Hematopoietic multipotent progenitor cell (in vitro differentiated cells): ENCODE data around the gene MAPKAPK2. TPM values are rescaled to one million over a fixed set of nuclear protein-coding genes. Genes with fewer than 3 reads are reported as not detected.

ENCODE experiments used
- DNase-seq, 3 donors: peaks; one replicate each; pipeline ENCODE4 v3.0.0-alpha.2; 2011 to 2015; ENCODE audit warnings: low read depth in 2 of 3, low spot score in 2 of 3
- total RNA-seq: library from RNA; depleted of rRNA; stranded (reverse); fragments of >200 nt; gene quantifications from one replicate; pipeline ENCODE4 v1.2.3, GENCODE V29; 2012

MAPKAPK2 gene
- total RNA-seq, 1 donor: 56.3 TPM

- DNase-seq: no peak
These were observed 32.4 kb downstream of the MAPKAPK2 start for GRCh38 chr1:206716870-206717673.

GRCh38 chr1:206717674-206717989, 32.9 kb downstream of the MAPKAPK2 start:
- DNase-seq: no peak

GRCh38 chr1:206719169-206719839, 34.6 kb downstream of the MAPKAPK2 start:
- no peak for DNase-seq

GRCh38 chr1:206721454-206721853, 36.7 kb downstream of the MAPKAPK2 start:
- no peak for DNase-seq

GRCh38 chr1:206722751-206723461, 38.2 kb downstream of the MAPKAPK2 start:
- DNase-seq: no peak

GRCh38 chr1:206723462-206723804, 38.7 kb downstream of the MAPKAPK2 start:
- no peak for DNase-seq

GRCh38 chr1:206723805-206724472, 39.2 kb downstream of the MAPKAPK2 start:
- peak in 1 of 3 donors; percentile 24 for DNase-seq

- DNase-seq: peak in 2 of 3 donors; percentile 54 to 73
These were observed 40.6 kb downstream of the MAPKAPK2 start for GRCh38 chr1:206725109-206725963.

- DNase-seq: peak in 2 of 3 donors; percentile 67 to 86
These were observed 43.4 kb downstream of the MAPKAPK2 start for GRCh38 chr1:206727981-206728696.

- no peak for DNase-seq
These were observed 43.9 kb downstream of the MAPKAPK2 start for GRCh38 chr1:206728697-206728987.

GRCh38 chr1:206729050-206729449, 44.3 kb downstream of the MAPKAPK2 start:
- no peak for DNase-seq

GRCh38 chr1:206729507-206729906, 44.8 kb downstream of the MAPKAPK2 start:
- no peak for DNase-seq

- no peak for DNase-seq
These were observed 47.8 kb downstream of the MAPKAPK2 start for GRCh38 chr1:206732508-206732907.

GRCh38 chr1:206732992-206733391, 48.3 kb downstream of the MAPKAPK2 start:
- DNase-seq: no peak

- peak; percentile 41 to 69 (median 42) for DNase-seq
These were observed 49.9 kb downstream of the MAPKAPK2 start for GRCh38 chr1:206734499-206735142.

- peak in 1 of 3 donors; percentile 23 for DNase-seq
These were observed 50.9 kb downstream of the MAPKAPK2 start for GRCh38 chr1:206735553-206736031.

- DNase-seq: no peak
These were observed 52.4 kb downstream of the MAPKAPK2 start for GRCh38 chr1:206736878-206737728.

GRCh38 chr1:206737729-206738201, 53.1 kb downstream of the MAPKAPK2 start:
- DNase-seq: no peak
